DOHH2 (cell line): ENCODE results near the gene NDC80.

Experiments used
- H3F3A ChIP-seq: fragments of 200-600 bp; sonication (generic), shearing (Covaris generic); 2 replicates; pipeline ENCODE4 v1.6.0; 2016; ENCODE audit warnings: antibody characterized with exemption, mild to moderate bottlenecking; ENCODE audit not compliant: control insufficient read depth, insufficient read depth
- H3K27ac ChIP-seq: fragments of 200-600 bp; sonication (generic); 2 replicates; pipeline ENCODE4 v1.5.1; 2014; ENCODE audit warnings: low read depth, mild to moderate bottlenecking, low read length, moderate library complexity
- H3K27me3 ChIP-seq: fragments of 200-600 bp; sonication (generic); 2 replicates; pipeline ENCODE4 v1.6.1; 2014; ENCODE audit warnings: mild to moderate bottlenecking, low read length, mixed read lengths; ENCODE audit not compliant: control insufficient read depth
- H3K36me3 ChIP-seq: fragments of 200-600 bp; sonication (generic); 2 replicates; pipeline ENCODE4 v1.6.1; 2014; ENCODE audit warnings: mild to moderate bottlenecking, low read length, moderate library complexity, mixed read lengths; ENCODE audit not compliant: control insufficient read depth
- H3K4me1 ChIP-seq: fragments of 200-600 bp; sonication (generic); 2 replicates; pipeline ENCODE4 v1.6.1; 2014; ENCODE audit warnings: mild to moderate bottlenecking, low read length, mixed read lengths; ENCODE audit not compliant: control insufficient read depth
- H3K4me2 ChIP-seq: fragments of 200-600 bp; sonication (generic); 2 replicates; pipeline ENCODE4 v1.6.0; 2014; ENCODE audit warnings: mild to moderate bottlenecking, low read length, moderate library complexity
- H3K4me3 ChIP-seq: fragments of 200-600 bp; sonication (generic); 2 replicates; pipeline ENCODE4 v1.5.1; 2014; ENCODE audit warnings: mild to moderate bottlenecking, low read length, mixed read lengths
- H3K79me2 ChIP-seq: fragments of 200-600 bp; sonication (generic); 2 replicates; pipeline ENCODE4 v1.6.1; 2014; ENCODE audit warnings: mild to moderate bottlenecking, low read length, mixed read lengths; ENCODE audit not compliant: control insufficient read depth
- H3K9me2 ChIP-seq: fragments of 200-600 bp; sonication (generic); replicated peaks from 2 replicates; pipeline ENCODE4 v1.6.1; 2014; ENCODE audit warnings: mild to moderate bottlenecking, low read length, mixed read lengths; ENCODE audit not compliant: control insufficient read depth
- H3K9me3 ChIP-seq: fragments of 200-600 bp; sonication (generic); 2 replicates; pipeline ENCODE4 v1.6.1; 2014; ENCODE audit warnings: antibody characterized with exemption, low read length, mixed read lengths; ENCODE audit not compliant: control insufficient read depth, insufficient read depth
- H4K20me1 ChIP-seq: fragments of 200-600 bp; sonication (generic); 2 replicates; pipeline ENCODE4 v1.6.0; 2014; ENCODE audit warnings: low read depth, mild to moderate bottlenecking, antibody characterized with exemption, low read length, moderate library complexity; ENCODE audit not compliant: control insufficient read depth, insufficient read depth
- CTCF ChIP-seq: fragments of 200-600 bp; sonication (generic); IDR thresholded peaks from one replicate; pipeline ENCODE4 v1.5.1; 2014; ENCODE audit warnings: antibody characterized with exemption, mild to moderate bottlenecking, low read depth, low read length; ENCODE audit not compliant: poor library complexity, severe bottlenecking
- EZH2phosphoT487 ChIP-seq: fragments of 200-600 bp; sonication (generic); IDR thresholded peaks from 2 replicates; pipeline ENCODE4 v1.6.1; 2017; ENCODE audit warnings: borderline replicate concordance, mild to moderate bottlenecking, antibody characterized with exemption, low read length, moderate library complexity, mixed read lengths

NDC80 gene

GRCh38 chr18:2627821-2628276 lies 56.5 kb downstream of the NDC80 start:
- H3K27ac ChIP-seq: no peak overlapping the region
- H3K4me2 ChIP-seq: no peak overlapping the region
- no peaks in the 10 kb centered on the region for H3K9me2 ChIP-seq
- H3K9me3 ChIP-seq: no peaks in the 10 kb centered on the region
- H3K36me3 ChIP-seq: no peaks in the 10 kb centered on the region
- H4K20me1 ChIP-seq: no peaks in the 10 kb centered on the region
- H3K4me3 ChIP-seq: no peak overlapping the region
- TF ChIP-seq EZH2phosphoT487: no peak
- no peak for TF ChIP-seq CTCF
- H3K27me3 ChIP-seq: no peaks in the 10 kb centered on the region
- no peaks in the 10 kb centered on the region for H3K4me1 ChIP-seq
- no peaks in the 10 kb centered on the region for H3F3A ChIP-seq
- no peaks in the 10 kb centered on the region for H3K79me2 ChIP-seq

- H3F3A ChIP-seq: no peaks in the 10 kb centered on the region
- H3K4me2 ChIP-seq: no peak overlapping the region
- no peaks in the 10 kb centered on the region for H3K79me2 ChIP-seq
- no peaks in the 10 kb centered on the region for H3K4me1 ChIP-seq
- no peak overlapping the region for H3K27ac ChIP-seq
- no peak for TF ChIP-seq CTCF
- no peak for TF ChIP-seq EZH2phosphoT487
- H4K20me1 ChIP-seq: no peaks in the 10 kb centered on the region
- no peaks in the 10 kb centered on the region for H3K9me3 ChIP-seq
- H3K4me3 ChIP-seq: no peak overlapping the region
- no peaks in the 10 kb centered on the region for H3K36me3 ChIP-seq
- H3K27me3 ChIP-seq: no peaks in the 10 kb centered on the region
- no peaks in the 10 kb centered on the region for H3K9me2 ChIP-seq
These were observed 57.6 kb downstream of the NDC80 start for GRCh38 chr18:2629003-2629402.

- Histone ChIP-seq H3K4me1 (peaks cover 42% of the 10 kb centered on the region), H3K27me3 (no peaks in the 10 kb centered on the region), H3K4me3 (peak overlapping the region; percentile 63; the same call in 1 of the 2 replicates), H3K36me3 (no peaks in the 10 kb centered on the region), H3K27ac (peak overlapping the region; percentile 92), H3K9me2 (no peaks in the 10 kb centered on the region), H3F3A (peaks cover 15% of the 10 kb centered on the region), H3K9me3 (no peaks in the 10 kb centered on the region), H3K4me2 (peak overlapping the region; percentile 67), H3K79me2 (no peaks in the 10 kb centered on the region), H4K20me1 (no peaks in the 10 kb centered on the region)
- no peak for TF ChIP-seq CTCF
- no peak for TF ChIP-seq EZH2phosphoT487
These were observed 64.2 kb downstream of the NDC80 start for GRCh38 chr18:2635586-2635985.
